NCI-H345 treated with DMSO at 0.1 percent for 48 hours (cell line): Measurements from ENCODE around the gene SPIC.

ENCODE experiments used
- DNase-seq: peaks from one replicate; lab custom pipeline; 2025; ENCODE audit not compliant: unreplicated experiment; lab: John Stamatoyannopoulos, UW

SPIC gene

DNA sequence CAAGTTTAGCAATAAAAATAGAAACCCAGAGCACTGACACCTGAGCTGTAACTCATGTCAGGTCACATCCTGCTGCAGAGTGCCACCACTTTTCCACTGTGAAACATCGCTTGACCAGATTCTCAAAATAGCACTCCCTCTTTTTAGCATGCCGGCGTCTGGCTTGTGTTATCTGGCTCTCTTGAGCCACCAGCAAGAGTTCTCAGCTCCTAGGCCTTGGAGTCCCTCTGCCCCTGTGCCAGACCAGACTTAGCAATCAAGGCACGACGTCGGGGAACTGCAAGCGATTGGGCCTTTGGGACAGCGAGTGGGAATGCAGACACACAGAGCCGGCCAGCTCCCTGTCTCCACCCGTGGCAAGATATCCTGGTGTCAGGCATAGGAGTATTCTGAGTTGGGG, 52.5 kb downstream of the SPIC start:
- no peak for DNase-seq

DNA sequence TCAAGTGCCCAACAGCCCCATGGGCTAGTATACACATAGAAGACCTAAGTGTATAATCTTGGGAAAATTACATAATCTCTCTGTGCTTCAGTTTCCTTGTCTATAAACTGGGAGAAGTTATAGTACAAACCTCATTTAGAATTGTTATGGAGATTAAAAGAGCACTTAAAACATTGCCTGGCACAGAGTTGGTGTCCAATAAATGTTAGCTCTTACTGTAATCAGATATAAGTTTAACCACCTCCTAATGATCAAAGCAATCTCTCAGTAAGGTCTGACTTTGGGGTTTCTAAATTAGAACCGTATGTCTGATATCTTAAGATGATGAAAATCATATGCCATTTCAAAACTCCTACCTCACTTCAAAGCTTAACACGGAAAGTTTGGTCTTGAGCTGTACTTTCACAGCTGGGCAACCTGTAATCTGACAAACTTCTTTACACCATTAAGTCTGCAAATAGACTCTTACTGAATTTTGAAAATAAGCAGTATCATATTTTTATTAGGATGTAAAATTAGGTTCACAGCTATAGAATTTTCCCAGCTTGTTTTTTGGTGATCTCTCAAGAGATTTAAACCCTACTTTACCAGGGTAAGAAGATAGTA, 61.0 kb downstream of the SPIC start:
- DNase-seq = no peak
